Neural cell (in vitro differentiated cells): ENCODE results near the gene GPAT2. TPM values are rescaled to one million over a fixed set of nuclear protein-coding genes. Genes with fewer than 3 reads are reported as not detected.
A peak's percentile ranks its signal among the peaks of the same experiment; 100 is the strongest.
"Not testable (repeated sequence)": the region's sequence is repeated elsewhere in the genome, so short reads cannot be mapped to it uniquely, and the experiment has no call there.

Source experiments
- H2AFZ ChIP-seq: fragments of 200-600, 300-800 bp; sonication (generic), shearing (Covaris generic); 2 replicates; pipeline ENCODE4 v1.6.0; 2014; ENCODE audit warnings: low read depth, mild to moderate bottlenecking, antibody characterized with exemption, low read length, moderate library complexity
- H3F3A ChIP-seq: fragments of 200-600 bp; shearing (Covaris generic); 2 replicates; pipeline ENCODE4 v1.6.1; 2016; ENCODE audit warnings: mild to moderate bottlenecking, moderate library complexity, mixed read lengths, antibody characterized with exemption, low read length; ENCODE audit not compliant: insufficient read depth, poor library complexity, severe bottlenecking
- H3K27ac ChIP-seq: fragments of 200-600, 300-800 bp; sonication (generic), shearing (Covaris generic); 2 replicates; pipeline ENCODE4 v1.5.1; 2014; ENCODE audit warnings: mild to moderate bottlenecking, low read length, moderate library complexity
- H3K27me3 ChIP-seq: fragments of 300-800, 200-600 bp; sonication (generic), shearing (Covaris generic); 2 replicates; pipeline ENCODE4 v1.6.0; 2014; ENCODE audit warnings: mild to moderate bottlenecking, low read depth, low read length, moderate library complexity; ENCODE audit not compliant: insufficient read depth
- H3K36me3 ChIP-seq: fragments of 300-800, 200-600 bp; sonication (generic), shearing (Covaris generic); 2 replicates; pipeline ENCODE4 v1.5.1; 2014; ENCODE audit warnings: mild to moderate bottlenecking, antibody characterized with exemption, low read length, moderate library complexity; ENCODE audit not compliant: insufficient read depth
- H3K4me2 ChIP-seq: fragments of 300-800, 200-600 bp; sonication (generic), shearing (Covaris generic); 2 replicates; pipeline ENCODE4 v1.6.0; 2014; ENCODE audit warnings: mild to moderate bottlenecking, low read length
- H3K4me3 ChIP-seq: fragments of 300-800, 200-600 bp; sonication (generic), shearing (Covaris generic); 2 replicates; pipeline ENCODE4 v1.5.1; 2014; ENCODE audit warnings: mild to moderate bottlenecking, low read length, moderate library complexity
- H3K79me2 ChIP-seq: fragments of 200-600 bp; shearing (Covaris generic); replicated peaks from 2 replicates; pipeline ENCODE4 v1.6.0; 2014; ENCODE audit warnings: mild to moderate bottlenecking, low read length, moderate library complexity; ENCODE audit not compliant: insufficient read depth
- H3K9ac ChIP-seq: fragments of 300-800, 200-600 bp; sonication (generic), shearing (Covaris generic); 2 replicates; pipeline ENCODE4 v1.6.1; 2016; ENCODE audit warnings: mild to moderate bottlenecking, low read length, mixed read lengths
- H3K9me2 ChIP-seq: fragments of 200-600 bp; shearing (Covaris generic); 2 replicates; pipeline ENCODE4 v1.6.1; 2016; ENCODE audit warnings: mild to moderate bottlenecking, low read length, mixed read lengths; ENCODE audit not compliant: insufficient read depth
- H3K9me3 ChIP-seq: fragments of 200-600, 300-800 bp; sonication (generic), shearing (Covaris generic); 2 replicates; pipeline ENCODE4 v1.6.1; 2016; ENCODE audit warnings: mild to moderate bottlenecking, mixed run types, low read length, moderate library complexity, mixed read lengths
- H4K20me1 ChIP-seq: fragments of 200-600 bp; shearing (Covaris generic); 2 replicates; pipeline ENCODE4 v1.6.1; 2016; ENCODE audit warnings: mild to moderate bottlenecking, mixed run types; ENCODE audit not compliant: insufficient read depth
- CTCF ChIP-seq: fragments of 450-650 bp; IDR thresholded peaks from 2 replicates; pipeline ENCODE4 v1.5.1; 2014; ENCODE audit warnings: antibody characterized with exemption, mild to moderate bottlenecking, moderate library complexity; ENCODE audit not compliant: poor library complexity, severe bottlenecking
- polyA plus RNA-seq: library from polyadenylated mRNA; depleted of rRNA; stranded (reverse); fragments of >200 nt; gene quantifications from 2 replicates; pipeline ENCODE4 v1.2.3, GENCODE V29; 2014

Gene GPAT2
- polyA plus RNA-seq, 1 donor from 2014 or later = not detected

- H3K36me3 ChIP-seq, H3K9ac ChIP-seq, H4K20me1 ChIP-seq, H3F3A ChIP-seq, H3K27me3 ChIP-seq, H3K9me3 ChIP-seq, H3K4me3 ChIP-seq, H3K9me2 ChIP-seq, H3K79me2 ChIP-seq, H3K4me2 ChIP-seq, H2AFZ ChIP-seq, H3K27ac ChIP-seq: not testable (repeated sequence)
Measured at GRCh38 chr2:96012086-96012791, 22.5 kb downstream of the GPAT2 start.

DNA sequence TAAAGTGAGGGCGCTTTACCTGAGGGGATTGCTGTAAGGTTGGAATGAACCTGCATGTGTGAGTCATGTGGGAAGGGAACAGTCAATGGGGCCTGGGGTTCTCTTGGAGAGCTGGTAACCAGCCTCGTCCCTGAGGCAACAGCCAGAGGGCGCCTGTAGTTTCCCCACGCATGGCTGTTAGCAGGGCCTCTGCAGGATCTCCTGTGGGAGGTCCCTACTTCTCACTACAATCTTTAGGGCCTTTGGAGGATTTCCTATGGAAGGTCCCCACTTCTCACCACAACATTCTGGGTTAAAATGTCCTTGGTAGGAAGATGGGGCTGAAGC is 23.6 kb downstream of the GPAT2 start:
- H3K9ac ChIP-seq, H3K79me2 ChIP-seq, H2AFZ ChIP-seq, H3K9me2 ChIP-seq, H3K36me3 ChIP-seq, H3K27ac ChIP-seq, H3F3A ChIP-seq, H3K9me3 ChIP-seq, H3K27me3 ChIP-seq, H4K20me1 ChIP-seq, H3K4me2 ChIP-seq: not testable (repeated sequence)
- H3K4me3 ChIP-seq = peak overlapping the region; percentile 51
- TF ChIP-seq CTCF = peak; percentile 55

DNA sequence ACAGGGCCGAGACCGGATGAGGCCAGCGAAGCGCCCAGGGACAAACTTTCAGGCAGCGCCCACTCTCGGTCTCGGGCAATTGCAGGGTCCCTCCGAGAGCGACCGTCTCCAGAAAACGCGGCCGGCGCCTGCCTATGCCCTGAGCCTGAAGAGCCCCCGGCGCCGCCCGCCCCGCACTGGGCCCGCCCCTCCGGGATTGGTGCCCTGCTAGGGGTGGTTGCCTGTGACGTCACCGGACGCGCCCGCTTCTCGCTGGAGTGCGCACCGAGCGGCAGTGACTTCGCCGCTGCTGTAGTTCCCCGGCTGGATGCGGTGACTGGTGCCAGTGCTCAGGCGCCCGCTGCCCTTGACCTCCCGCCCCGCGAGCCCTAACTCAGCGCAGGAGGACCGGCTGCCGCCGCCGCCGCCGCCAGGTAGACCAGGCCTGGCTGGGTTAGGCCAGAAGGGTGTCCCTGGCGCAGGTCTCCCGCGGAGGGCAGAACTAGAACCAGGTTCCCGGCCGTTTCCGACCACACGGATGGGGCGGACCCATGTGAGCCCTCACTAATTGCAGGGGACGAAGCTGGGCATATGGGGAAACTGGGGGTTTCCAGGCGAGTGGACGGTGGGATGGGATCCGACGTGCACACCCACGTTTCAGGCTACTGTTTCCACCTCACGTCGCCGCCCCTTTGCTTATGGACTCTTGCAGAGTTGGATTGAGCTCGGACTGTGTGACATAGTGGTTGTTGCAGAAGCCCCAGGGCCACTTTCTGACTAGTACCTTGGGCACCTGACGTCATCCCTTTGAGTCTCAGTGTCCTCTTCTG is 24.2 kb downstream of the GPAT2 start:
- not testable (repeated sequence) for H2AFZ ChIP-seq
- H3K9ac ChIP-seq = peak overlapping the region; percentile 50

GRCh38 chr2:96009833-96010232 is 24.9 kb downstream of the GPAT2 start:
- not testable (repeated sequence) for H3K4me2 ChIP-seq, H3K9me3 ChIP-seq, H3K36me3 ChIP-seq, H3K9me2 ChIP-seq, H2AFZ ChIP-seq, H3K27ac ChIP-seq, H3K79me2 ChIP-seq, H4K20me1 ChIP-seq, H3K27me3 ChIP-seq, H3F3A ChIP-seq
- peak; percentile 31 for TF ChIP-seq CTCF
- peak overlapping the region; percentile 50 for H3K9ac ChIP-seq
- peak overlapping the region; percentile 60 for H3K4me3 ChIP-seq

More for the DNA sequence above, 24.2 kb downstream of the GPAT2 start:
- H3K4me2 ChIP-seq, H3K27ac ChIP-seq, H3K79me2 ChIP-seq, H4K20me1 ChIP-seq, H3F3A ChIP-seq, H3K9me2 ChIP-seq, H3K36me3 ChIP-seq, H3K27me3 ChIP-seq, H3K9me3 ChIP-seq: not testable (repeated sequence)
- H3K4me3 ChIP-seq = peak overlapping the region; percentile 60

- H2AFZ ChIP-seq, H4K20me1 ChIP-seq, H3K27ac ChIP-seq, H3K4me3 ChIP-seq, H3K9me2 ChIP-seq, H3K9me3 ChIP-seq, H3K4me2 ChIP-seq, H3K27me3 ChIP-seq, H3F3A ChIP-seq, H3K9ac ChIP-seq, H3K36me3 ChIP-seq, H3K79me2 ChIP-seq: not testable (repeated sequence)
Measured at GRCh38 chr2:96008051-96008450, 26.7 kb downstream of the GPAT2 start.

GRCh38 chr2:96006248-96006647 is 28.5 kb downstream of the GPAT2 start:
- not testable (repeated sequence) for H3K27me3 ChIP-seq, H3F3A ChIP-seq, H3K4me3 ChIP-seq, H3K9me3 ChIP-seq, H3K9ac ChIP-seq, H3K27ac ChIP-seq, H3K4me2 ChIP-seq, H2AFZ ChIP-seq, H4K20me1 ChIP-seq, H3K9me2 ChIP-seq, H3K79me2 ChIP-seq, H3K36me3 ChIP-seq
